Measurements from ENCODE around the gene ZNF407.

Gene ZNF407

GRCh38 chr18:74995419-74995736 is 397.7 kb downstream of the ZNF407 start:
- H3K9me3 Mint-ChIP-seq, result no peaks in the 10 kb centered on the region
- no peak overlapping the region for H3K4me3 Mint-ChIP-seq
- peaks cover 50% of the 10 kb centered on the region for H3K4me1 Mint-ChIP-seq (ENCODE audit: low read depth)
- intact Hi-C loops (cut with micrococcal nuclease), result loop anchor here (10.0 kb wide), 1 partner anchor 401 kb away; the partner anchor contains the start of gene ZNF407
- peaks cover 9% of the 10 kb centered on the region for H3K36me3 Mint-ChIP-seq (ENCODE audit: low read depth)
- peak overlapping the region; percentile 87 for H3K27ac Mint-ChIP-seq
- no peaks in the 10 kb centered on the region for H3K27me3 Mint-ChIP-seq

- Mint-ChIP-seq H3K9me3 (no peaks in the 10 kb centered on the region), H3K36me3 (ENCODE audit: low read depth) (peaks cover 9% of the 10 kb centered on the region), H3K4me1 (ENCODE audit: low read depth) (peaks cover 43% of the 10 kb centered on the region), H3K27me3 (no peaks in the 10 kb centered on the region), H3K27ac (peak overlapping the region; percentile 87), H3K4me3 (no peak overlapping the region)
- intact Hi-C loops (cut with micrococcal nuclease), result loop anchor here (10.0 kb wide), 1 partner anchor 401 kb away; the partner anchor contains the start of gene ZNF407
These were observed 398.4 kb downstream of the ZNF407 start for GRCh38 chr18:74996055-74996454.

GRCh38 chr18:74996996-74997395 is 399.3 kb downstream of the ZNF407 start:
- Mint-ChIP-seq H3K4me1 (ENCODE audit: low read depth) (peaks cover 43% of the 10 kb centered on the region), H3K27ac (no peak overlapping the region), H3K9me3 (no peaks in the 10 kb centered on the region), H3K27me3 (no peaks in the 10 kb centered on the region), H3K36me3 (ENCODE audit: low read depth) (peaks cover 7% of the 10 kb centered on the region), H3K4me3 (no peak overlapping the region)
- intact Hi-C loops (cut with micrococcal nuclease), result loop anchor here (10.0 kb wide), 1 partner anchor 402 kb away; the partner anchor contains the start of gene ZNF407

GRCh38 chr18:75000920-75001319 is 403.2 kb downstream of the ZNF407 start:
- Mint-ChIP-seq H3K4me3 (no peak overlapping the region), H3K27ac (no peak overlapping the region), H3K4me1 (ENCODE audit: low read depth) (peaks cover 23% of the 10 kb centered on the region), H3K9me3 (no peaks in the 10 kb centered on the region), H3K27me3 (no peaks in the 10 kb centered on the region), H3K36me3 (ENCODE audit: low read depth) (no peaks in the 10 kb centered on the region)
- intact Hi-C loops (cut with micrococcal nuclease), result no loop called here

- Mint-ChIP-seq H3K4me1 (ENCODE audit: low read depth) (peaks cover 17% of the 10 kb centered on the region), H3K4me3 (no peak overlapping the region), H3K36me3 (ENCODE audit: low read depth) (no peaks in the 10 kb centered on the region), H3K27me3 (no peaks in the 10 kb centered on the region), H3K9me3 (no peaks in the 10 kb centered on the region), H3K27ac (no peak overlapping the region)
- intact Hi-C loops (cut with micrococcal nuclease), result no loop called here
These were observed 405.4 kb downstream of the ZNF407 start for GRCh38 chr18:75003039-75003438.

GRCh38 chr18:75003764-75004690 is 406.4 kb downstream of the ZNF407 start:
- no peak overlapping the region for H3K27ac Mint-ChIP-seq
- intact Hi-C loops (cut with micrococcal nuclease), result no loop called here
- peaks cover 17% of the 10 kb centered on the region for H3K4me1 Mint-ChIP-seq (ENCODE audit: low read depth)
- no peaks in the 10 kb centered on the region for H3K9me3 Mint-ChIP-seq
- no peaks in the 10 kb centered on the region for H3K36me3 Mint-ChIP-seq (ENCODE audit: low read depth)
- H3K27me3 Mint-ChIP-seq, result no peaks in the 10 kb centered on the region
- no peak overlapping the region for H3K4me3 Mint-ChIP-seq

- Mint-ChIP-seq H3K27ac (no peak overlapping the region), H3K27me3 (no peaks in the 10 kb centered on the region), H3K36me3 (ENCODE audit: low read depth) (no peaks in the 10 kb centered on the region), H3K4me1 (ENCODE audit: low read depth) (peaks cover 23% of the 10 kb centered on the region), H3K4me3 (no peak overlapping the region), H3K9me3 (no peaks in the 10 kb centered on the region)
- intact Hi-C loops (cut with micrococcal nuclease), result no loop called here
These were observed 408.0 kb downstream of the ZNF407 start for GRCh38 chr18:75005626-75006025.

- intact Hi-C loops (cut with micrococcal nuclease), result no loop called here
- no peaks in the 10 kb centered on the region for H3K27me3 Mint-ChIP-seq
- H3K9me3 Mint-ChIP-seq, result no peaks in the 10 kb centered on the region
- H3K4me3 Mint-ChIP-seq, result no peak overlapping the region
- no peak overlapping the region for H3K27ac Mint-ChIP-seq
- no peaks in the 10 kb centered on the region for H3K36me3 Mint-ChIP-seq (ENCODE audit: low read depth)
- H3K4me1 Mint-ChIP-seq (ENCODE audit: low read depth), result peaks cover 16% of the 10 kb centered on the region
These were observed 410.5 kb downstream of the ZNF407 start for GRCh38 chr18:75008186-75008585.

GRCh38 chr18:75009296-75009695 is 411.6 kb downstream of the ZNF407 start:
- peaks cover 6% of the 10 kb centered on the region for H3K4me1 Mint-ChIP-seq (ENCODE audit: low read depth)
- no peak overlapping the region for H3K27ac Mint-ChIP-seq
- no peaks in the 10 kb centered on the region for H3K36me3 Mint-ChIP-seq (ENCODE audit: low read depth)
- intact Hi-C loops (cut with micrococcal nuclease), result no loop called here
- H3K9me3 Mint-ChIP-seq, result no peaks in the 10 kb centered on the region
- H3K4me3 Mint-ChIP-seq, result no peak overlapping the region
- H3K27me3 Mint-ChIP-seq, result no peaks in the 10 kb centered on the region

- no peak overlapping the region for H3K27ac Mint-ChIP-seq
- no peaks in the 10 kb centered on the region for H3K36me3 Mint-ChIP-seq (ENCODE audit: low read depth)
- intact Hi-C loops (cut with micrococcal nuclease), result no loop called here
- H3K4me3 Mint-ChIP-seq, result no peak overlapping the region
- H3K27me3 Mint-ChIP-seq, result no peaks in the 10 kb centered on the region
- H3K4me1 Mint-ChIP-seq (ENCODE audit: low read depth), result peaks cover 6% of the 10 kb centered on the region
- H3K9me3 Mint-ChIP-seq, result no peaks in the 10 kb centered on the region
These were observed 412.2 kb downstream of the ZNF407 start for GRCh38 chr18:75009878-75010277.

GRCh38 chr18:75010278-75010677 is 412.6 kb downstream of the ZNF407 start:
- intact Hi-C loops (cut with micrococcal nuclease), result no loop called here
- no peaks in the 10 kb centered on the region for H3K9me3 Mint-ChIP-seq
- H3K4me3 Mint-ChIP-seq, result no peak overlapping the region
- H3K4me1 Mint-ChIP-seq (ENCODE audit: low read depth), result peaks cover 6% of the 10 kb centered on the region
- H3K27me3 Mint-ChIP-seq, result no peaks in the 10 kb centered on the region
- H3K36me3 Mint-ChIP-seq (ENCODE audit: low read depth), result no peaks in the 10 kb centered on the region
- H3K27ac Mint-ChIP-seq, result no peak overlapping the region

GRCh38 chr18:75010689-75011088 is 413.0 kb downstream of the ZNF407 start:
- no peaks in the 10 kb centered on the region for H3K9me3 Mint-ChIP-seq
- no peak overlapping the region for H3K27ac Mint-ChIP-seq
- intact Hi-C loops (cut with micrococcal nuclease), result no loop called here

GRCh38 chr18:75016025-75016717 is 418.5 kb downstream of the ZNF407 start:
- no peak overlapping the region for H3K27ac Mint-ChIP-seq
- intact Hi-C loops (cut with micrococcal nuclease), result no loop called here
- H3K4me1 Mint-ChIP-seq (ENCODE audit: low read depth), result no peaks in the 10 kb centered on the region
- H3K4me3 Mint-ChIP-seq, result no peak overlapping the region
- no peaks in the 10 kb centered on the region for H3K27me3 Mint-ChIP-seq
- no peaks in the 10 kb centered on the region for H3K9me3 Mint-ChIP-seq
- no peaks in the 10 kb centered on the region for H3K36me3 Mint-ChIP-seq (ENCODE audit: low read depth)

More at GRCh38 chr18:75010689-75011088, 413.0 kb downstream of the ZNF407 start:
- Mint-ChIP-seq H3K27me3 (no peaks in the 10 kb centered on the region), H3K36me3 (ENCODE audit: low read depth) (no peaks in the 10 kb centered on the region), H3K4me3 (no peak overlapping the region), H3K4me1 (ENCODE audit: low read depth) (peaks cover 6% of the 10 kb centered on the region)

GRCh38 chr18:75023473-75023872 is 425.8 kb downstream of the ZNF407 start:
- intact Hi-C loops (cut with micrococcal nuclease), result no loop called here
- H3K36me3 Mint-ChIP-seq (ENCODE audit: low read depth), result no peaks in the 10 kb centered on the region
- H3K4me1 Mint-ChIP-seq (ENCODE audit: low read depth), result peaks cover 5% of the 10 kb centered on the region
- no peaks in the 10 kb centered on the region for H3K9me3 Mint-ChIP-seq
- no peak overlapping the region for H3K4me3 Mint-ChIP-seq
- no peaks in the 10 kb centered on the region for H3K27me3 Mint-ChIP-seq
- no peak overlapping the region for H3K27ac Mint-ChIP-seq

Measured in dendritic cell treated with granulocyte-macrophage colony-stimulating factor and Interleukin-4, amounts not matched to agents 40 ng/mL and 50 ng/mL, for 4 days (primary cell).